Measurements from ENCODE around the gene DDX1.

The DDX1 gene

DNA sequence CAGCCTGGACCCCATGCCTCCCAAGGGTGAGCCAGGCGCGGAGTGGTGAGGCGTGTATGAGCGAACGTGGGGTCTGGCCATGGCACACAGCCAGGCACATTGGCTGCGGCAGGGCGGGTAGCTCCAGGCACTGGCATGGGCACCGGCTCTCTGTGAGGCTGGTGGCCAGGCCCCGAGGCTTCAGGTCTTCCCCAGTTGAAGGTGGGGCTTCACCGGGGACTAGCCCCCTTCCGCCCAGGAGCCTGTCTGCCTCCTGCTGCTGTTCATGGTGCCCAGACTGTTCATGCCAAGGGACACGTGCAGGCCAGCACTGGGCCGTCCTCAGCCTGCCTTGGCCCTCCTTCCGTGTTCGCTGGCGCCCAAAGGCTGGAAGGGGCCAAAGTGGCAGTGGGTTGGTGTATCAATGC lies 26.8 kb downstream of the DDX1 start:
- H3K9me3 ChIP-seq (ENCODE audit: insufficient read depth, low read length), result no peaks in the 10 kb centered on the region
- H3K36me3 ChIP-seq (ENCODE audit: low read length), result peaks cover 41% of the 10 kb centered on the region

GRCh38 chr2:15619076-15619475 lies 27.4 kb downstream of the DDX1 start:
- H3K9ac ChIP-seq (ENCODE audit: low read length), result no peak overlapping the region
- H3K27me3 ChIP-seq (ENCODE audit: low read length), result no peaks in the 10 kb centered on the region
- H3F3A ChIP-seq (ENCODE audit: insufficient read depth), result no peaks in the 10 kb centered on the region
- no peaks in the 10 kb centered on the region for H3K9me2 ChIP-seq (replicated peaks; ENCODE audit: insufficient read depth, low read length)
- no peak overlapping the region for H3K4me2 ChIP-seq (ENCODE audit: low read depth, low read length, poor library complexity, severe bottlenecking)
- H3K79me2 ChIP-seq (ENCODE audit: insufficient read depth, low read length), result no peaks in the 10 kb centered on the region
- peaks cover 47% of the 10 kb centered on the region for H3K36me3 ChIP-seq (ENCODE audit: low read length)
- no peaks in the 10 kb centered on the region for H3K9me3 ChIP-seq (ENCODE audit: insufficient read depth, low read length)
- H3K27ac ChIP-seq (ENCODE audit: low read depth, low read length), result no peak overlapping the region
- no peaks in the 10 kb centered on the region for H4K20me1 ChIP-seq (ENCODE audit: low read depth, low read length)
- no peak overlapping the region for H3K4me3 ChIP-seq (ENCODE audit: insufficient read depth, low read length, poor library complexity, severe bottlenecking)
- TF ChIP-seq EZH2phosphoT487 (conservative IDR thresholded peaks at IDR 0.05; ENCODE audit: low read length), result no peak
- no peak for TF ChIP-seq CTCF (IDR thresholded peaks at IDR 0.05; ENCODE audit: insufficient read depth, low read length, poor library complexity, severe bottlenecking)
- no peak overlapping the region for H2AFZ ChIP-seq (ENCODE audit: low read depth, low read length, severe bottlenecking)

More for the DNA sequence above, 26.8 kb downstream of the DDX1 start:
- H4K20me1 ChIP-seq (ENCODE audit: low read depth, low read length), result no peaks in the 10 kb centered on the region
- H3K9me2 ChIP-seq (replicated peaks; ENCODE audit: insufficient read depth, low read length), result no peaks in the 10 kb centered on the region
- H3K27ac ChIP-seq (ENCODE audit: low read depth, low read length), result no peak overlapping the region
- no peaks in the 10 kb centered on the region for H3K27me3 ChIP-seq (ENCODE audit: low read length)
- no peaks in the 10 kb centered on the region for H3K79me2 ChIP-seq (ENCODE audit: insufficient read depth, low read length)
- H2AFZ ChIP-seq (ENCODE audit: low read depth, low read length, severe bottlenecking), result no peak overlapping the region
- TF ChIP-seq CTCF (IDR thresholded peaks at IDR 0.05; ENCODE audit: insufficient read depth, low read length, poor library complexity, severe bottlenecking) (no peak), EZH2phosphoT487 (conservative IDR thresholded peaks at IDR 0.05; ENCODE audit: low read length) (no peak)
- no peaks in the 10 kb centered on the region for H3F3A ChIP-seq (ENCODE audit: insufficient read depth)
- no peak overlapping the region for H3K4me3 ChIP-seq (ENCODE audit: insufficient read depth, low read length, poor library complexity, severe bottlenecking)
- no peak overlapping the region for H3K9ac ChIP-seq (ENCODE audit: low read length)
- H3K4me2 ChIP-seq (ENCODE audit: low read depth, low read length, poor library complexity, severe bottlenecking), result no peak overlapping the region

GRCh38 chr2:15619510-15619909 lies 27.8 kb downstream of the DDX1 start:
- no peak for TF ChIP-seq EZH2phosphoT487 (conservative IDR thresholded peaks at IDR 0.05; ENCODE audit: low read length)
- TF ChIP-seq CTCF (IDR thresholded peaks at IDR 0.05; ENCODE audit: insufficient read depth, low read length, poor library complexity, severe bottlenecking), result no peak
- no peak overlapping the region for H3K4me2 ChIP-seq (ENCODE audit: low read depth, low read length, poor library complexity, severe bottlenecking)
- H2AFZ ChIP-seq (ENCODE audit: low read depth, low read length, severe bottlenecking), result no peak overlapping the region
- no peaks in the 10 kb centered on the region for H3F3A ChIP-seq (ENCODE audit: insufficient read depth)
- no peaks in the 10 kb centered on the region for H3K9me2 ChIP-seq (replicated peaks; ENCODE audit: insufficient read depth, low read length)
- H3K79me2 ChIP-seq (ENCODE audit: insufficient read depth, low read length), result no peaks in the 10 kb centered on the region
- H3K36me3 ChIP-seq (ENCODE audit: low read length), result peaks cover 51% of the 10 kb centered on the region
- no peaks in the 10 kb centered on the region for H4K20me1 ChIP-seq (ENCODE audit: low read depth, low read length)
- no peak overlapping the region for H3K27ac ChIP-seq (ENCODE audit: low read depth, low read length)
- no peak overlapping the region for H3K9ac ChIP-seq (ENCODE audit: low read length)
- no peaks in the 10 kb centered on the region for H3K9me3 ChIP-seq (ENCODE audit: insufficient read depth, low read length)
- no peaks in the 10 kb centered on the region for H3K27me3 ChIP-seq (ENCODE audit: low read length)
- no peak overlapping the region for H3K4me3 ChIP-seq (ENCODE audit: insufficient read depth, low read length, poor library complexity, severe bottlenecking)
